Mesendoderm (in vitro differentiated cells): ENCODE measurements around the gene SLC35F3.

Experiments
- DNase-seq: peaks from one replicate; pipeline ENCODE4 v3.0.0; 2013
- H2AK5ac ChIP-seq: 2 replicates; pipeline ENCODE4 v1.6.1; 2013; ENCODE audit warnings: low read length, inconsistent platforms
- H2BK120ac ChIP-seq: 2 replicates; pipeline ENCODE4 v1.6.1; 2013; ENCODE audit warnings: low read depth, mild to moderate bottlenecking, low read length, moderate library complexity, mixed read lengths
- H2BK15ac ChIP-seq: replicated peaks from 2 replicates; pipeline ENCODE4 v1.6.1; 2013; ENCODE audit warnings: low read depth, mild to moderate bottlenecking, moderate library complexity
- H2BK5ac ChIP-seq: 2 replicates; pipeline ENCODE4 v1.6.1; 2013; ENCODE audit warnings: low read length, inconsistent platforms
- H3K18ac ChIP-seq: 2 replicates; pipeline ENCODE4 v1.6.1; 2013; ENCODE audit warnings: mild to moderate bottlenecking, low read length, mixed read lengths
- H3K23ac ChIP-seq: one replicate; pipeline ENCODE4 v1.6.1; 2013; ENCODE audit warnings: low read length
- H3K27ac ChIP-seq: 2 replicates; pipeline ENCODE4 v1.5.1; 2013; ENCODE audit warnings: low read depth, mild to moderate bottlenecking, inconsistent platforms, low read length, moderate library complexity
- H3K27me3 ChIP-seq: 2 replicates; pipeline ENCODE4 v1.6.1; 2013; ENCODE audit warnings: low read length, control low read depth, mild to moderate bottlenecking, inconsistent platforms; ENCODE audit not compliant: insufficient read depth, poor library complexity
- H3K36me3 ChIP-seq: 2 replicates; pipeline ENCODE4 v1.6.1; 2013; ENCODE audit warnings: low read length, inconsistent platforms; ENCODE audit not compliant: control insufficient read depth, insufficient read depth
- H3K4ac ChIP-seq: one replicate; pipeline ENCODE4 v1.6.1; 2013; ENCODE audit warnings: low read depth, mild to moderate bottlenecking, low read length, moderate library complexity
- H3K4me1 ChIP-seq: 2 replicates; pipeline ENCODE4 v1.6.1; 2013; ENCODE audit warnings: low read depth, low read length, inconsistent platforms; ENCODE audit not compliant: control insufficient read depth
- H3K4me2 ChIP-seq: 2 replicates; pipeline ENCODE4 v1.6.1; 2013; ENCODE audit warnings: low read length
- H3K4me3 ChIP-seq: 2 replicates; pipeline ENCODE4 v1.5.1; 2013; ENCODE audit warnings: mild to moderate bottlenecking, low read length
- H3K56ac ChIP-seq: one replicate; pipeline ENCODE4 v1.6.1; 2013; ENCODE audit warnings: low read length
- H3K79me1 ChIP-seq: 2 replicates; pipeline ENCODE4 v1.6.1; 2013; ENCODE audit warnings: low read length, inconsistent platforms
- H3K79me2 ChIP-seq: 2 replicates; pipeline ENCODE4 v1.6.1; 2013; ENCODE audit warnings: mild to moderate bottlenecking, low read length; ENCODE audit not compliant: control insufficient read depth, insufficient read depth
- H3K9ac ChIP-seq: 2 replicates; pipeline ENCODE4 v1.6.1; 2013; ENCODE audit warnings: low read length, inconsistent platforms
- H4K5ac ChIP-seq: one replicate; pipeline ENCODE4 v1.6.1; 2013; ENCODE audit warnings: low read length
- H4K8ac ChIP-seq: one replicate; pipeline ENCODE4 v1.6.1; 2013; ENCODE audit warnings: low read depth, mild to moderate bottlenecking, control low read depth, low read length, moderate library complexity
- WGBS: extraction: QIAGEN DNeasy Blood & Tissue Kit; methylation state at CpG from one replicate; pipeline ENCODE4 v1.1.7; 2013; ENCODE audit warnings: low lambda C conversion rate, missing lambda C conversion rate; ENCODE audit not compliant: insufficient coverage; ENCODE audit errors: extremely low coverage; 5-methylcytosine and 5-hydroxymethylcytosine counted together

Gene SLC35F3

GRCh38 chr1:234217316-234217840, 312.9 kb downstream of the SLC35F3 start:
- Histone ChIP-seq H3K56ac (no peak overlapping the region), H2BK120ac (no peak overlapping the region), H3K79me2 (no peaks in the 10 kb centered on the region), H3K18ac (no peak overlapping the region), H3K36me3 (no peaks in the 10 kb centered on the region), H2BK5ac (no peak overlapping the region), H3K4me1 (peaks cover 5% of the 10 kb centered on the region), H3K79me1 (no peaks in the 10 kb centered on the region), H3K27ac (no peak overlapping the region), H3K9ac (no peak overlapping the region), H3K4ac (no peak overlapping the region), H3K27me3 (no peaks in the 10 kb centered on the region), H2AK5ac (no peak overlapping the region), H3K4me2 (no peak overlapping the region), H4K8ac (no peak overlapping the region), H2BK15ac (no peak overlapping the region), H3K4me3 (no peak overlapping the region), H3K23ac (no peak overlapping the region), H4K5ac (no peak overlapping the region)
- no CpG with 5 or more reads among the region's 4 CpGs for WGBS
- DNase-seq = no peak

- no peak overlapping the region for H3K4me2 ChIP-seq
- H2BK15ac ChIP-seq = no peak overlapping the region
- no peak overlapping the region for H3K18ac ChIP-seq
- H3K56ac ChIP-seq = no peak overlapping the region
- H3K36me3 ChIP-seq = no peaks in the 10 kb centered on the region
- H2AK5ac ChIP-seq = no peak overlapping the region
- H2BK120ac ChIP-seq = no peak overlapping the region
- no peak overlapping the region for H3K9ac ChIP-seq
- H3K27me3 ChIP-seq = no peaks in the 10 kb centered on the region
- no peak overlapping the region for H3K4me3 ChIP-seq
- peaks cover 5% of the 10 kb centered on the region for H3K4me1 ChIP-seq
- no peak for DNase-seq
- no peaks in the 10 kb centered on the region for H3K79me2 ChIP-seq
- no peak overlapping the region for H3K23ac ChIP-seq
- H2BK5ac ChIP-seq = no peak overlapping the region
- H3K4ac ChIP-seq = no peak overlapping the region
- no CpG with 5 or more reads among the region's 3 CpGs for WGBS
- H4K5ac ChIP-seq = no peak overlapping the region
- no peak overlapping the region for H3K27ac ChIP-seq
- no peak overlapping the region for H4K8ac ChIP-seq
- H3K79me1 ChIP-seq = no peaks in the 10 kb centered on the region
These were observed 313.6 kb downstream of the SLC35F3 start for GRCh38 chr1:234218078-234218477.

DNA sequence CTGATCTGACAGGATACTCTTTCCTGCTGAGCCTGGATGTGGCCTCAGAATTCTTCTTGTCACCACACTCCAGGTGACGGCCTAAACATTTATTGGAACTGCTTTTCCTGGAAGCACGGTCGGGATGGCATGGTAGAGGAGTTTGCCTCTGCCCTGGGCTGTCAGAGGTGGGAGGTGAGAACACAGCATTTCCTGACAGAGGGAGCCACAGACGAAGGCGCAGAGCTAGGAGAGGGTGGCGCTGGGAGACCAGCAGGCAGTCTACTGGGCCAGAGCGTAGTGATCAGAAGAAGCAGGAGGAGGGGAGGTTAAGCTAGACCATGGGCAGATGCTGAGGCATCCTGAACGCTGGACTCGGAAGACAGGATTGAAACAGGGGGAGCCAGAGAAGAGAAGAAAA, 315.2 kb downstream of the SLC35F3 start:
- no peaks in the 10 kb centered on the region for H3K79me2 ChIP-seq

GRCh38 chr1:234221601-234222000, 317.1 kb downstream of the SLC35F3 start:
- H2BK5ac ChIP-seq = no peak overlapping the region
- no peak overlapping the region for H2BK15ac ChIP-seq
- H4K5ac ChIP-seq = no peak overlapping the region
- H3K79me1 ChIP-seq = no peaks in the 10 kb centered on the region
- H3K4me1 ChIP-seq = peaks cover 2% of the 10 kb centered on the region
- no CpG with 5 or more reads among the region's 2 CpGs for WGBS
- H3K36me3 ChIP-seq = no peaks in the 10 kb centered on the region
- no peak overlapping the region for H2BK120ac ChIP-seq
- no peak overlapping the region for H3K18ac ChIP-seq
- DNase-seq = no peak
- no peak overlapping the region for H3K4me3 ChIP-seq
- no peak overlapping the region for H4K8ac ChIP-seq
- no peaks in the 10 kb centered on the region for H3K27me3 ChIP-seq
- H3K4me2 ChIP-seq = no peak overlapping the region
- no peak overlapping the region for H2AK5ac ChIP-seq
- no peak overlapping the region for H3K4ac ChIP-seq
- H3K23ac ChIP-seq = no peak overlapping the region
- H3K56ac ChIP-seq = no peak overlapping the region
- no peak overlapping the region for H3K27ac ChIP-seq
- no peak overlapping the region for H3K9ac ChIP-seq
- no peaks in the 10 kb centered on the region for H3K79me2 ChIP-seq

More for the DNA sequence above, 315.2 kb downstream of the SLC35F3 start:
- H2BK5ac ChIP-seq = no peak overlapping the region
- no peak overlapping the region for H3K18ac ChIP-seq
- H3K79me1 ChIP-seq = no peaks in the 10 kb centered on the region
- no peaks in the 10 kb centered on the region for H3K36me3 ChIP-seq
- no peak overlapping the region for H4K5ac ChIP-seq
- no peak overlapping the region for H2AK5ac ChIP-seq
- H3K27me3 ChIP-seq = no peaks in the 10 kb centered on the region
- no CpG with 5 or more reads among the region's 9 CpGs for WGBS
- H3K4ac ChIP-seq = no peak overlapping the region
- H3K4me2 ChIP-seq = no peak overlapping the region
- H3K9ac ChIP-seq = no peak overlapping the region
- H3K4me1 ChIP-seq = peaks cover 5% of the 10 kb centered on the region
- no peak overlapping the region for H3K56ac ChIP-seq
- no peak for DNase-seq
- no peak overlapping the region for H4K8ac ChIP-seq
- no peak overlapping the region for H3K23ac ChIP-seq
- H2BK15ac ChIP-seq = no peak overlapping the region
- no peak overlapping the region for H3K4me3 ChIP-seq
- H2BK120ac ChIP-seq = no peak overlapping the region
- H3K27ac ChIP-seq = no peak overlapping the region

GRCh38 chr1:234222561-234223280, 318.2 kb downstream of the SLC35F3 start:
- Histone ChIP-seq H3K23ac (no peak overlapping the region), H2BK120ac (no peak overlapping the region), H3K27ac (no peak overlapping the region), H3K27me3 (no peaks in the 10 kb centered on the region), H3K56ac (no peak overlapping the region), H3K79me2 (no peaks in the 10 kb centered on the region), H3K4ac (no peak overlapping the region), H3K18ac (no peak overlapping the region), H4K8ac (no peak overlapping the region), H4K5ac (no peak overlapping the region), H2BK5ac (no peak overlapping the region), H3K4me3 (no peak overlapping the region), H3K9ac (no peak overlapping the region), H3K4me1 (peaks cover 5% of the 10 kb centered on the region), H2BK15ac (no peak overlapping the region), H3K79me1 (no peaks in the 10 kb centered on the region), H3K4me2 (no peak overlapping the region), H2AK5ac (no peak overlapping the region), H3K36me3 (no peaks in the 10 kb centered on the region)
- no peak for DNase-seq
- no CpG with 5 or more reads among the region's 6 CpGs for WGBS
